Upper lobe of left lung (tissue), 6 donors: ENCODE results near the gene NUP85. TPM values are rescaled to one million over a fixed set of nuclear protein-coding genes. Genes with fewer than 3 reads are reported as not detected.
A peak's percentile ranks its signal among the peaks of the same experiment; 100 is the strongest.
"Not testable (repeated sequence)": the region's sequence is repeated elsewhere in the genome, so short reads cannot be mapped to it uniquely, and the experiment has no call there.

ENCODE experiments used
- ATAC-seq, 2 donors: fragments of 200-7000 bp; cut with Tn5 transposase; one replicate each; pipeline ENCODE4 v1.9.1; 2022; ENCODE audit warnings: mild to moderate bottlenecking in 2 of 2, moderate library complexity in 2 of 2; ENCODE audit not compliant: low FRiP score in 2 of 2
- DNase-seq, 2 donors: peaks; one replicate each; pipeline ENCODE4 v3.0.0-alpha.2; 2019 to 2020
- H3K27ac ChIP-seq, 4 donors: fragments of 200-600 bp; sonication (generic); one replicate each; pipeline ENCODE4 v1.5.1; 2016 to 2019
- H3K27me3 ChIP-seq, 4 donors: fragments of 200-600 bp; sonication (generic); one replicate each; pipeline ENCODE4 v1.5.1; 2017 to 2019
- H3K36me3 ChIP-seq, 4 donors: fragments of 200-600 bp; sonication (generic); one replicate each; pipeline ENCODE4 v1.5.1; 2016 to 2019
- H3K4me1 ChIP-seq, 4 donors: fragments of 200-600 bp; sonication (generic); one replicate each; pipeline ENCODE4 v1.5.1; 2018 to 2019
- H3K4me3 ChIP-seq, 4 donors: fragments of 200-600 bp; sonication (generic); one replicate each; pipeline ENCODE4 v1.5.1; 2017 to 2019; ENCODE audit warnings: mild to moderate bottlenecking in 2 of 4, moderate library complexity in 1 of 4
- H3K9me3 ChIP-seq, 4 donors: fragments of 200-600 bp; sonication (generic); one replicate each; pipeline ENCODE4 v1.5.1; 2018 to 2019
- EP300 ChIP-seq, 4 donors: sonication (generic); formaldehyde crosslinking; IDR thresholded peaks; one replicate each; pipeline ENCODE4 v1.5.1; 2017; ENCODE audit warnings: antibody characterized with exemption in 4 of 4, control low read depth in 2 of 4
- POLR2A ChIP-seq, 4 donors: fragments of 450-650 bp; IDR thresholded peaks; one replicate each; pipeline ENCODE4 v1.5.1; 2016 to 2017; ENCODE audit warnings: antibody characterized with exemption in 4 of 4, mild to moderate bottlenecking in 2 of 4
- POLR2AphosphoS5 ChIP-seq, 2 donors: sonication (generic); formaldehyde crosslinking; IDR thresholded peaks; one replicate each; pipeline ENCODE4 v1.5.1; 2017; ENCODE audit warnings: antibody characterized with exemption in 2 of 2
- WGBS, 2 donors: methylation state at CpG; one replicate each; pipeline ENCODE4 v1.1.5; 2017 to 2018; 5-methylcytosine and 5-hydroxymethylcytosine counted together
- total RNA-seq, 6 donors: library from RNA; depleted of rRNA in 4 of 6; stranded (reverse); fragments of >200 nt in 4 of 6; gene quantifications; one replicate each; pipeline versions ENCODE4 v1.1.0 to v1.2.1, GENCODE V29; 2016 to 2021
- TF ChIP-seq, protein P1 (sequence below), 6 experiments: fragments of 450-650 bp in 4 of 6; fragments of 200-600 bp in 2 of 6; sonication (generic) in 2 of 6; IDR thresholded peaks; one replicate each; pipeline ENCODE4 v1.5.1; 2016 to 2019; ENCODE audit warnings: antibody characterized with exemption in 6 of 6
- donor health status: DM: no; HTN: no; CAD: no; lungs with moderate emphysema.
- donor health status: DM: no; HTN: yes; CAD: no; lungs with severe emphysema.

Gene NUP85
- total RNA-seq, 6 donors from 2014 or later = 21.7 to 69.1 (median 43.5) TPM

DNA sequence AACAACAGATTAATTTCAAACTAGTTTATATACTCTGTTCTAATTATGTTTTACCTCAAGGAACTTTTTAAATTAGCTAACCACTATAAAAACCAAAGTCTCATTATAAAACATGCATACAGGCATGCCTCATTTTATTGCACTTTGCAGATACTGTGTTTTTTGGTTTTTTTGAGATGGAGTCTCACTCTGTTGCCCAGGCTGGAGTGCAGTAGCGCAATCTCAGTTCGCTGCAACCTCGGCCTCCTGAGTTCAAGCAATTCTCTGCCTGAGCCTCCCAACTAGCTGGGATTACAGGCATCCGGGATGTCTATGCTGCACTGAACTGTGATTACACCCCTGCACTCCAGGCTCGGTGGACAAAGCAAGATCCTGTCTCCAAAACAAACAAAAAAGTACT lies 42.4 kb upstream of the NUP85 start:
- DNase-seq (no peak), ATAC-seq (no peak)
- Histone ChIP-seq H3K4me3 (no peak overlapping the region), H3K9me3 (no peaks in the 10 kb centered on the region), H3K36me3 (peaks cover 0 to 51% (median 27%) of the 10 kb centered on the region in 4 donors), H3K4me1 (no peaks in the 10 kb centered on the region), H3K27ac (no peak overlapping the region), H3K27me3 (no peaks in the 10 kb centered on the region)
- no peak for TF ChIP-seq EP300 (IDR thresholded peaks at IDR 0.05)
- no peak for TF ChIP-seq POLR2AphosphoS5 (IDR thresholded peaks at IDR 0.05)
- no peak for TF ChIP-seq POLR2A (IDR thresholded peaks at IDR 0.05)
- TF ChIP-seq, protein P1, sequence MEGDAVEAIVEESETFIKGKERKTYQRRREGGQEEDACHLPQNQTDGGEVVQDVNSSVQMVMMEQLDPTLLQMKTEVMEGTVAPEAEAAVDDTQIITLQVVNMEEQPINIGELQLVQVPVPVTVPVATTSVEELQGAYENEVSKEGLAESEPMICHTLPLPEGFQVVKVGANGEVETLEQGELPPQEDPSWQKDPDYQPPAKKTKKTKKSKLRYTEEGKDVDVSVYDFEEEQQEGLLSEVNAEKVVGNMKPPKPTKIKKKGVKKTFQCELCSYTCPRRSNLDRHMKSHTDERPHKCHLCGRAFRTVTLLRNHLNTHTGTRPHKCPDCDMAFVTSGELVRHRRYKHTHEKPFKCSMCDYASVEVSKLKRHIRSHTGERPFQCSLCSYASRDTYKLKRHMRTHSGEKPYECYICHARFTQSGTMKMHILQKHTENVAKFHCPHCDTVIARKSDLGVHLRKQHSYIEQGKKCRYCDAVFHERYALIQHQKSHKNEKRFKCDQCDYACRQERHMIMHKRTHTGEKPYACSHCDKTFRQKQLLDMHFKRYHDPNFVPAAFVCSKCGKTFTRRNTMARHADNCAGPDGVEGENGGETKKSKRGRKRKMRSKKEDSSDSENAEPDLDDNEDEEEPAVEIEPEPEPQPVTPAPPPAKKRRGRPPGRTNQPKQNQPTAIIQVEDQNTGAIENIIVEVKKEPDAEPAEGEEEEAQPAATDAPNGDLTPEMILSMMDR (IDR thresholded peaks at IDR 0.05) = no peak
- WGBS, 2 donors = 82 to 86% methylated on average over 5 of the region's 5 CpGs

- not testable (repeated sequence) for H3K27ac ChIP-seq, H3K4me3 ChIP-seq, DNase-seq, H3K9me3 ChIP-seq, ATAC-seq, H3K27me3 ChIP-seq, H3K4me1 ChIP-seq
- H3K36me3 ChIP-seq = peaks cover 0 to 66% (median 32%) of the 10 kb centered on the region in 4 donors
- WGBS, 2 donors = 95 to 96% methylated on average over 15 of the region's 15 CpGs
Observed at GRCh38 chr17:75164606-75165005, 40.9 kb upstream of the NUP85 start.

DNA sequence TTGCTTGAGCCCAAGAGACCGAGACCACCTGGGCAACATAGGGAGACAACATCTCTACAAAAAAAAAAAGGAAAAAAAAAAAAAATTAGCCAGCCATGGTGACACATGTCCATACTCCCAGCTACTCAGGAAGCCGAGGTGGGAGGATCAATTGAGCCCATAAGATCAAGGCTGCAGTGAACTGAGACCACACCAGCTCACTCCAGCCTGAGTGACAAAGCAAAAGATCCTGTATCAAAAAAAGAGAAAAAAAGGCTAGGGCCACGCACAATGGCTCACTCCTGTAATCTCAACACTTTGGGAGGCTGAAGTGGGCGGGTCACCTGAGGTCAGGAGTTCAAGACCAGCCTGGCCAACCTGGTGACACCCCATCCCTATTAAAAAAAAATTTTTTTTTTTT lies 36.5 kb upstream of the NUP85 start:
- Histone ChIP-seq H3K36me3 (peaks cover 0 to 82% (median 61%) of the 10 kb centered on the region in 4 donors), H3K4me1 (peaks cover 0 to 7% (median 3%) of the 10 kb centered on the region in 4 donors), H3K27ac (no peak overlapping the region), H3K4me3 (no peak overlapping the region), H3K9me3 (no peaks in the 10 kb centered on the region), H3K27me3 (no peaks in the 10 kb centered on the region)
- WGBS, 2 donors = 89 to 90% methylated on average over 4 of the region's 4 CpGs
- TF ChIP-seq POLR2A (IDR thresholded peaks at IDR 0.05) (no peak), POLR2AphosphoS5 (IDR thresholded peaks at IDR 0.05) (no peak), EP300 (IDR thresholded peaks at IDR 0.05) (no peak)
- TF ChIP-seq, protein P1 (IDR thresholded peaks at IDR 0.05) = no peak
- no peak for ATAC-seq
- DNase-seq = no peak

DNA sequence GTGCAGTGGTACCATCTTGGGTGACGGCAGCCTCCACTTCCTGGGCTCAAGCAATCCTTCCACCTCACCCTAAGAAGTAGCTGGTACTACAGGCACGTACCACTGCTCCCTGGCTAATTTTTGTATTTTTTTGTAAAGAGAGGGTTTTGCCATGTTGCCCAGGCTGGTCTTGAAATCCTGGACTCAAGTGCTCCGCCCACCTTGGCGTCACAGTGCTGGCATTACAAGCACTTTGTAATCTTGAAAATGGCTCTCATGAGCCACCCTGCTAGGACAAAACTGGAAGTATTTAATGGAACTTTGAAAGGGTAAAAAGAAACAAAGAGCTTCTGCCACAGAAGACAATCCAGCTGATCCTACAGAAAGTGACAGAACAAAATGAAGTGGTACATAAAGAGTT lies 32.0 kb upstream of the NUP85 start:
- 76 to 87% methylated on average over 4 of the region's 4 CpGs for WGBS, 2 donors
- H3K4me3 ChIP-seq = no peak overlapping the region
- TF ChIP-seq, protein P1 (IDR thresholded peaks at IDR 0.05) = no peak
- TF ChIP-seq POLR2AphosphoS5 (IDR thresholded peaks at IDR 0.05) (no peak), EP300 (IDR thresholded peaks at IDR 0.05) (no peak), POLR2A (IDR thresholded peaks at IDR 0.05) (no peak)
- peak overlapping the region in 1 of 4 donors; percentile 9 for H3K27ac ChIP-seq
- H3K4me1 ChIP-seq = peaks cover 0 to 10% (median 3%) of the 10 kb centered on the region in 4 donors
- H3K36me3 ChIP-seq = peaks cover 0 to 80% (median 73%) of the 10 kb centered on the region in 4 donors
- DNase-seq (peak in 1 of 2 donors; percentile 31), ATAC-seq (no peak)
- H3K9me3 ChIP-seq = no peaks in the 10 kb centered on the region
- no peaks in the 10 kb centered on the region for H3K27me3 ChIP-seq

GRCh38 chr17:75174996-75175395 lies 30.5 kb upstream of the NUP85 start:
- TF ChIP-seq, protein P1 (IDR thresholded peaks at IDR 0.05) = no peak
- TF ChIP-seq POLR2A (IDR thresholded peaks at IDR 0.05) (no peak), EP300 (IDR thresholded peaks at IDR 0.05) (no peak), POLR2AphosphoS5 (IDR thresholded peaks at IDR 0.05) (no peak)
- H3K4me1 ChIP-seq = peaks cover 4 to 20% (median 7%) of the 10 kb centered on the region in 4 donors
- H3K27me3 ChIP-seq = no peaks in the 10 kb centered on the region
- 95 to 98% methylated on average over 11 of the region's 11 CpGs for WGBS, 2 donors
- DNase-seq = no peak
- H3K27ac ChIP-seq = no peak overlapping the region
- ATAC-seq = no peak
- H3K36me3 ChIP-seq = peaks cover 0 to 80% (median 75%) of the 10 kb centered on the region in 4 donors
- no peaks in the 10 kb centered on the region for H3K9me3 ChIP-seq
- H3K4me3 ChIP-seq = no peak overlapping the region
